ENCODE data around the gene CNN2.

The CNN2 gene

GRCh38 chr19:1032264-1032867 is 6.0 kb downstream of the CNN2 start:
- DNase-seq: no peak

GRCh38 chr19:1035998-1036621 is 9.7 kb downstream of the CNN2 start:
- peak; percentile 33 for DNase-seq

GRCh38 chr19:1037621-1038064 is 11.2 kb downstream of the CNN2 start:
- DNase-seq: no peak

- no peak for DNase-seq
Measured at GRCh38 chr19:1038978-1039645, 12.7 kb downstream of the CNN2 start.

GRCh38 chr19:1039646-1040475 is 13.5 kb downstream of the CNN2 start, which contains the start of gene ABCA7:
ABCA7 (plus strand) TSS chr19:1040107; CDS start chr19:1041362, 1,255 bp downstream.
- DNase-seq: peak; percentile 99

GRCh38 chr19:1040476-1041271 is 14.3 kb downstream of the CNN2 start:
- peak; percentile 94 for DNase-seq

GRCh38 chr19:1041272-1041834 is 14.9 kb downstream of the CNN2 start:
- no peak for DNase-seq

GRCh38 chr19:1041835-1042685 is 15.7 kb downstream of the CNN2 start:
- DNase-seq: no peak

GRCh38 chr19:1042689-1043511 is 16.5 kb downstream of the CNN2 start:
- DNase-seq: no peak

GRCh38 chr19:1045247-1045603 is 18.8 kb downstream of the CNN2 start:
- peak; percentile 82 for DNase-seq

GRCh38 chr19:1046117-1046626 is 19.8 kb downstream of the CNN2 start:
- DNase-seq: no peak

- DNase-seq: no peak
Measured at GRCh38 chr19:1046836-1047695, 20.7 kb downstream of the CNN2 start.

GRCh38 chr19:1047696-1048147 is 21.3 kb downstream of the CNN2 start:
- DNase-seq: no peak

GRCh38 chr19:1049106-1049505 is 22.7 kb downstream of the CNN2 start:
- no peak for DNase-seq

GRCh38 chr19:1049800-1050199 is 23.4 kb downstream of the CNN2 start:
- no peak for DNase-seq

- DNase-seq: no peak
Measured at GRCh38 chr19:1050989-1051788, 24.8 kb downstream of the CNN2 start.

GRCh38 chr19:1051791-1052190 is 25.4 kb downstream of the CNN2 start:
- no peak for DNase-seq

Data from CD4-positive, alpha-beta T cell treated with Interleukin-12 subunit alpha and Interleukin-12 subunit beta, for 1 hour (primary cell).